Renal pelvis (tissue), 4 donors: ENCODE data around the gene CSF1R. TPM values are rescaled to one million over a fixed set of nuclear protein-coding genes. Genes with fewer than 3 reads are reported as not detected.
"Not testable (repeated sequence)": the region's sequence is repeated elsewhere in the genome, so short reads cannot be mapped to it uniquely, and the experiment has no call there.

ENCODE experiments used
- DNase-seq: peaks from one replicate; pipeline ENCODE4 v3.0.0-alpha.2; 2013
- polyA plus RNA-seq, 3 donors: library from polyadenylated mRNA; unstranded; fragments of 120-200 nt; gene quantifications; one replicate each; pipeline ENCODE4 v1.2.1, GENCODE V29; 2013; ENCODE audit not compliant: insufficient read length in 3 of 3

CSF1R gene
- polyA plus RNA-seq, 3 donors = 15.8 to 18.5 (median 16.1) TPM

- DNase-seq = no peak
These were observed 19.7 kb upstream of the CSF1R start for GRCh38 chr5:150105928-150106615.

- no peak for DNase-seq
These were observed 18.2 kb upstream of the CSF1R start for GRCh38 chr5:150104550-150104870.

- no peak for DNase-seq
These were observed 17.6 kb upstream of the CSF1R start for GRCh38 chr5:150103678-150104549.

- DNase-seq = no peak
These were observed 14.7 kb upstream of the CSF1R start for GRCh38 chr5:150101023-150101422.

GRCh38 chr5:150097152-150097551, 10.8 kb upstream of the CSF1R start:
- no peak for DNase-seq

GRCh38 chr5:150092159-150092787, 5.9 kb upstream of the CSF1R start:
- no peak for DNase-seq

- no peak for DNase-seq
These were observed 1.0 kb downstream of the CSF1R start for GRCh38 chr5:150085191-150085912.

GRCh38 chr5:150084754-150085153, 1.6 kb downstream of the CSF1R start:
- DNase-seq = not testable (repeated sequence)

GRCh38 chr5:150082889-150083288, 3.5 kb downstream of the CSF1R start:
- DNase-seq = no peak

GRCh38 chr5:150082374-150082773, 4.0 kb downstream of the CSF1R start:
- no peak for DNase-seq

GRCh38 chr5:150081541-150082283, 4.6 kb downstream of the CSF1R start:
- DNase-seq = peak; percentile 40

- DNase-seq = no peak
These were observed 5.5 kb downstream of the CSF1R start for GRCh38 chr5:150080696-150081435.

GRCh38 chr5:150079909-150080461, 6.4 kb downstream of the CSF1R start:
- DNase-seq = no peak

GRCh38 chr5:150078802-150079689, 7.3 kb downstream of the CSF1R start:
- no peak for DNase-seq

- DNase-seq = no peak
These were observed 8.2 kb downstream of the CSF1R start for GRCh38 chr5:150077996-150078801.

GRCh38 chr5:150077060-150077459, 9.3 kb downstream of the CSF1R start:
- DNase-seq = no peak

- DNase-seq = no peak
These were observed 10.5 kb downstream of the CSF1R start for GRCh38 chr5:150075806-150076205.

GRCh38 chr5:150075233-150075632, 11.1 kb downstream of the CSF1R start:
- no peak for DNase-seq
